HL-60/S4 treated with phorbol 12-myristate 13-acetate at 8.2 ng/mL for 4 days and 3 days (cell line): ENCODE measurements around the gene PRM1.

Experiments used
- in situ Hi-C: fragments of 300-500 bp; cut with MboI; formaldehyde crosslinking; loops from 2 replicates; pipeline ENCODE4 v1.15.0; 2022; ENCODE audit warnings: low sequenced_read_pairs

PRM1 gene

DNA sequence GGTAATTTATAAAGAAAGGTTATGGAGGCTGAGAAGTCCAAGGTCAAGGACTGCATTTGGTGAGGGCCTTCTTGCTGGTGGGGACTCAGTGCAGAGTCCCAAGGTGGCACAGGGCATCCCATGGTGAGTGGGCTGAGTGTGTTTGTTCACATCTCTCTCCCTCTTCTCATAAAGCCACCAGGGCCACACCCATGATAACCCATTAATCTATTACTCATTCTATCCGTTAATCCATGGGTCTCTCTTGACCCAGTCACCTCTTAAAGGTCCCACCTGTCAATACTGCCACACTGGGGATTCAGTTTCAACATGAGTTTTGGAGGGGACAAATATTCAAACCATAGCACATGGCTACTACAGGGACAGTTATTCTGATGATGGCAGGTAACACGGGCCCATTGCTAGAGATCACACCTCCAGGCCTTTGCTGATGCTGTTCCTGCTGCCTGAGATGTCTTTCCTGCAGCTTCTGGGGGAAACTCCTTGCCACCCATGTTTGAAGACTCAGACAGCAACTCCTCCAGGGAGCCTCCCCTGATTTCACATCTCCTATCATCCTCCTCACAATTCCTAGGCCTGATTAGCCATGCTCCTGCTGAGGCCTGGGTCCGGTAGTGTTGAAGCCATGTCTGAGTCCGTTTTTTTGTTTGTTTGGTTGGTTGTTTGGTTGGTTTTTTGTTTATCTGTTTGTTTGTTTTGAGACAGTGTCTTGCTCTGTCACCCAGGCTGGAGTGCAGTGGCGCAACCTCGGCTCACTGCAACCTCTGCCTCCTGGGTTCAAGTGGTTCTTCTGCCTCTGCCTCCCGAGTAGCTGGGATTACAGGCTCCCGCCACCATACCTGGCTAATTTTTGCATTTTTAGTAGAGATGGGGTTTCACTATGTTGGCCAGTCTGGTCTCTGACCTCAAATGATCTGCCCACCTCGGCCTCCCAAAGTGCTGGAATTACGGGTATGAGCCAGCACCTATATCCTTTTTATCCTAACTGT lies 41.2 kb downstream of the PRM1 start:
- in situ Hi-C loops: no loop called here

GRCh38 chr16:11238272-11239202 lies 42.6 kb downstream of the PRM1 start:
- in situ Hi-C loops: no loop called here

DNA sequence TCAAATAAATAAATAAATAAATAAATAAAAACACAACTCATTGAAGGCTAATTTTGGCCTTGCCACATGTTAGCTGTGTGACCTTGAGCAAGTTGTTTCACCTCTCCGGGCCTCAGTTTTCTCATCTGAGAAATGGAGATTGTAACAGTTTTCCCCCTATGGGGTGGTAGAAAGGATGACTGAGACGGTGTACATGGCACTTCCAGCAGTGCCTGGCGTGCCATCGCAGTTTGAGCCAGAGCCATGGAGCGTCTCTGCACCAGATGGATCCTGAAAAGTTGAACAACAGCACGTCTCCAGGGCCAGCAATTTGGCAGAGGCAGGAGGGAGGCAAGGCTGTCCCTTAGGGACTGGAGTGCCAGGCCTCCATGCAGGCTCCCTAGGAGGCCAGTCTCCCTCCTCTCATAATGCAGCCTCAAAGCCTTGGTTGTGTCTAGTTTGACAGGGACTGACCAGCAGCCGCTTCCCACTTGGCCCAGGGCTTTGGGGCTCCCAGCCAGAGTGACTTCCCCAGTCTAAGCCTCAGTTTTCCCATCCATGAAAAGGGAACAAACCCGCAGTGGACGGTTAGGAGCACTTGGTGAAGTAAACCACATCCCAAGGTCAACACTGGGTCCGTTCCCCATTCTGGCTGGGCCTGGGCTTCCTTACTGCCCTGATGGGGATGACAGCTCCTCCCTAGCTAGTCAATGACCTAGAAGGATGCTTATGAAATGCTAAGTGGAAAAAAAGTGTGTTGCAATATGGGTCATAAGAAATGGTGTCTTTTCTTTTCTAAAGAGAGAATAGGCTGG lies 44.5 kb downstream of the PRM1 start:
- in situ Hi-C loops: no loop called here

- in situ Hi-C loops: no loop called here
Observed at GRCh38 chr16:11235703-11235991, 45.5 kb downstream of the PRM1 start.

DNA sequence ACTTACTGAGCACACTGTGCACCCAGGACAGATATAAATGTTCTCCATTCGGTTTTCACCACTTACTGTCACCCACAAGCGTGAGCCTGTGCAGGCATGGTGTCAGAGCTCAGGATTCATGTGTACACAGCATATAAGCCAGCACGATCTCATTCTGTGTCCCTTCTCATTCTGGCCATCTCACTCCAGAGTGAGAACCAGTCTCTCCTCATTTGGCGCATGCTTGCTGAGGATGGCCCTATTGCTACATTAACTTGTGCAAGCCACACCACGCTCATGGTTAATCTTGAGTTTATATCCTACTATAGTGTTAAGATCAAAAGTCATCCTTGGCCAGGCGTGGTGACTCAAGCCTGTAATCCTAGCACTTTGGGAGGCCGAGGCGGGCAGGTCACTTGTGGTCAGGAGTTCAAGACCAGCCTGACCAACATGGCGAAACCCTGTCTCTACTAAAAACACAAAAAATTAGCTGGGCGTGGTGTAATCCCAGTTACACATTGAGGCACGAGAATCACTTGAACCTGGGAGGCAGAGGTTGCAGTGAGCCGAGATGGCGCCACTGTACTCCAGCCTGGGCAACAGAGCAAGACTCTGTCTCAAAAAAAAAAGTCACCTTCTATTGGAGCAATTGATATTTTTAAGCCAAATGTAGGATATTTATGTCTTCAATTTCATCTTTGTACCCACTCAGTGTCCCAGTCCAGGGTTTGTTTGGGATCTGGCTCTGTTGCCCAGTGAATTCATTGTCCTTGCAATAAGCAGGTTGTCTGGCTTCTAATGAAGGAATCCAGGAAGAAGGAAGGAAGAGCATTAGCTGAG lies 46.0 kb downstream of the PRM1 start:
- in situ Hi-C loops: no loop called here

DNA sequence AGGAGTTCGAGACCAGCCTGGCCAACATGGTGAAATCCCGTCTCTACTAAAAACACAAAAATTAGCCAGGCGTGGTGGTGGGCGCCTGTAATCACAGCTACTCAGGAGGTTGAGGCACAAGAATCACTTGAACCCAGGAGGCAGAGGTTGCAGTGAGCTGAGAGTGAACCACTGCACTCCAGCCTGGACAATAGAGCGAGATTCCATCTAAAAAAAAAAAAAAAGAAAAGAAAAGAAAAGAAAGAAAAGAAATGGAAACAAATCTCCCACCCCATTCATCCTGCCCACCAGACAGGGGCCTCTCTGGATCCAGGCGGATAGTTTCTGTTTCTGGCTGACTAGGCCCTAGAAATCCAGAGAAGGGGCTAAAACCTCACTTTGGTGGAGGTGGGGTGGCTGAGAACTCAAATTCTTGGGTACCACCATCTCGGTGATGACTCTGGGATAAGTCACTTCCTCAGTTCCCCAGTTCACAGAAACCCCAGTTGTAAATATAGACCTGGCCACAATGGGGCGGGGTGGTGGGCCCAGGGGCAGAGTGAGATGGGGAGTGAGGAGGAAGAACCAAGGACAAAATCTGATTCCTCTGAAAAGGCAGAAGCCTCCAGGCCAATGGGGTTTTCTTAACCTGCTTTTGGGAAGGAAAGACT lies 47.3 kb downstream of the PRM1 start:
- in situ Hi-C loops: no loop called here

DNA sequence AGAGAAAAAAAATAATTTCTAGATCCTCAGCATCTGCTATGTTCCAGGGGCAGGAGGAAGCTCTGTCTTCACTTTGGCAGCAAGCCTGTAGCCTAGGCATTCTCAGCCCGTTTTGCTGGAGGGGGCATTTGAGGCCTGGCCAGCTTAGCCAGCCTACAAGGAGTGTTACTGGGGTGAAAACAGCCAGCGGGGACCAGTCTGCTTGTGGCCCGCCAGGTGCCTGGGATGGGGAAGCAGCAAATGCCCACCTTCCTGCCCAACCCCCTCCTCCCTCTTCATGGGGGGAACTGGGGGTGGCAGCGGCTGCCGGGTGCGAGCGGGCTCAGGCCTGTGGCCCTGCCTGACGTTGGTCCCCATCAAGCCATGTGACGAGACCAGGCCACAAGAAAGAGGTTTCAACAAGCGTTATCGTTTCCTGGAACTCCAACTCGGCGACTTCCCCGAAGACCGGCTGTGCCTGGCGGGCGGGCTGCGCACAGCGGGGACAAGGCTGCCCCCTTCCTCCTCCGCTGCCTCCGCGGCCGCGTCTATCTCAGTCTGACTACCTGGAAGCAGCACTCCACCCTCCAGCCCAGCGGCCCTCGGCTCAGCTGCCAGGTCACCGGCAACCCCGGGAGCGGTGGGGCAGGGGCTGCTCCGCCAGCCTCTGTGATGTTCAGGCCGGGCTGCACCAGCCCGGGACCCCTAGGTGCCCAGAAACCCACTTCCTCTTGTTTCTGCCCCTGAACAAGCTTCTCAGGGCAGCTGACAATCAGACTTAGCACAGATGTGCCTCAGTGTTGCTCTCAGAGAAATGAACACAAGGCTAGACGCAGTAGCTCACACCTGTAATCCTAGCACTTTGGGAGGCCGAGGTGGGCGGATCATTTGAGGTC lies 48.0 kb downstream of the PRM1 start:
- in situ Hi-C loops: no loop called here

GRCh38 chr16:11232302-11232851 lies 48.8 kb downstream of the PRM1 start:
- in situ Hi-C loops: no loop called here

DNA sequence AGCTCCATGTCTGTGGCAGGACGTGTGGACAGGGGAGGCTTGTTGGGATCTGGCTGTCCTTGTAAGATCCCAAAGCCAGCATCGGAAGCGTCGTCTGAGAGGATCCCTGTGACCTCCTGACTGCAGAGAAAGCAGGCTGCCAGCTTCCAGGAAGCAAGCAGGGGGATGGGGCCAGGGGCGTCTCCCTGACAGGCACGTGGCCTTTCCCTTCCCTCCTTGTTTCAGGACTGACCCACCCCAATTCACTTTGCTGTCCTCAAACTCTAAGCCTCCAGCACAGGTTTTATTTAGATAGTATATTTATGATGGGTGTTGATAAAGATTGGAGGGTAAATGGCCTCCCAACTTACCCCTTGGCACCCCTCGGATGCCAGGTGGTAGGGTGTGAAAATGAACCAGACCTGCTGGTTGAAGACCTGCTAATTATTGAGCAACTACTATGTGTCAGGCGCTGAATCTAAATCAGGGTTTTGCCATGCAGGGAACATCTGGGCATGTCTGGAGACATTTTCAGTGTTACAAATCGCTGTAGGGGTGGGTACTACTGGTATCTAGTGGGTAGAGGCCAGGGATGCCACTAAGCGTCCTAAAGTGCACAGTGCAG lies 49.7 kb downstream of the PRM1 start:
- in situ Hi-C loops: no loop called here
